DND-41 (cell line): ENCODE measurements around the gene IL20.

ENCODE experiments used
- EZH2 ChIP-seq: IDR thresholded peaks from 3 replicates; pipeline ENCODE4 v1.6.1; 2012; ENCODE audit warnings: borderline replicate concordance, low read depth, mild to moderate bottlenecking, moderate library complexity, low read length, inconsistent platforms; ENCODE audit not compliant: severe bottlenecking
- TF ChIP-seq, protein P1 (sequence below): IDR thresholded peaks from 2 replicates; pipeline ENCODE4 v1.5.1; 2012; ENCODE audit warnings: borderline replicate concordance, low read length, moderate library complexity, mild to moderate bottlenecking; ENCODE audit not compliant: poor library complexity, severe bottlenecking; ENCODE audit errors: extremely low read depth

DNA sequence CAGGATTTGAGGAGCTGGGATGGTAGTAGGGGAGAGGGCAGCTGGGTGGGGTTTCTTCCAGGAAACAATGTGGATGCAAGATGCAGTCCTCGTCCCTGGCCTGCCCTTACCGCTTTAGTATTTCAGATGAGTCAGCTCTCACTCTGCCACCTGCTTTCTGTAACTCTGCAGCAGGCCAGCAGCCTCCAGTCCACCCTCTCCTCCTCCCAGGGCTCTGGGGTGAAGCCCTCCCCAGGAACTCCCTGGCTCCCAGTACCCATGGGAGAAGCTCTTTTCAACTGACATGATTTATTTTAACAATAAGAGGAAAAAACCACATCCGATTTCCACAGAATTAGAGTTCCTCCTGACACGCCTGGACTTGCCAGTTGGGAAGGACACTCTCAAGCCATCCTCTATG, 39.0 kb upstream of the IL20 start:
- TF ChIP-seq, protein P1, sequence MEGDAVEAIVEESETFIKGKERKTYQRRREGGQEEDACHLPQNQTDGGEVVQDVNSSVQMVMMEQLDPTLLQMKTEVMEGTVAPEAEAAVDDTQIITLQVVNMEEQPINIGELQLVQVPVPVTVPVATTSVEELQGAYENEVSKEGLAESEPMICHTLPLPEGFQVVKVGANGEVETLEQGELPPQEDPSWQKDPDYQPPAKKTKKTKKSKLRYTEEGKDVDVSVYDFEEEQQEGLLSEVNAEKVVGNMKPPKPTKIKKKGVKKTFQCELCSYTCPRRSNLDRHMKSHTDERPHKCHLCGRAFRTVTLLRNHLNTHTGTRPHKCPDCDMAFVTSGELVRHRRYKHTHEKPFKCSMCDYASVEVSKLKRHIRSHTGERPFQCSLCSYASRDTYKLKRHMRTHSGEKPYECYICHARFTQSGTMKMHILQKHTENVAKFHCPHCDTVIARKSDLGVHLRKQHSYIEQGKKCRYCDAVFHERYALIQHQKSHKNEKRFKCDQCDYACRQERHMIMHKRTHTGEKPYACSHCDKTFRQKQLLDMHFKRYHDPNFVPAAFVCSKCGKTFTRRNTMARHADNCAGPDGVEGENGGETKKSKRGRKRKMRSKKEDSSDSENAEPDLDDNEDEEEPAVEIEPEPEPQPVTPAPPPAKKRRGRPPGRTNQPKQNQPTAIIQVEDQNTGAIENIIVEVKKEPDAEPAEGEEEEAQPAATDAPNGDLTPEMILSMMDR: no peak
- TF ChIP-seq EZH2: no peak
